ENCODE data around the gene CMIP. TPM values are rescaled to one million over a fixed set of nuclear protein-coding genes. Genes with fewer than 3 reads are reported as not detected.
A peak's percentile ranks its signal among the peaks of the same experiment; 100 is the strongest.

Gene CMIP
- total RNA-seq, 5 donors from 2014 or later (not counting 1 experiment from before 2014, with no cell fraction given): 39.8 to 55.9 (median 42.6) TPM

GRCh38 chr16:81673432-81673831, 228.8 kb downstream of the CMIP start:
- ChIA-PET CTCF (no interaction called here), POLR2A (no interaction called here)
- Mint-ChIP-seq H3K27me3 (no peaks in the 10 kb centered on the region), H3K9me3 (no peaks in the 10 kb centered on the region), H3K27ac (no peak overlapping the region), H3K36me3 (peaks cover 44% of the 10 kb centered on the region), H3K4me3 (no peak overlapping the region), H3K4me1 (no peaks in the 10 kb centered on the region)
- no peak for ATAC-seq (replicated peaks in 1 of 4)
- Histone ChIP-seq H3K4me3 (ENCODE audit: control insufficient read depth in 1 of 2, extremely low read depth in 1 of 2, low read length in 1 of 2) (no peak overlapping the region), H3K36me3 (ENCODE audit: control insufficient read depth in 2 of 2, extremely low read depth in 1 of 2, insufficient read depth in 1 of 2, low read length in 1 of 2) (peaks cover 10 to 54% of the 10 kb centered on the region in 2 donors), H3K4me1 (ENCODE audit: control insufficient read depth in 1 of 2, extremely low read depth in 1 of 2, insufficient read depth in 2 of 2, low read length in 2 of 2) (peaks cover 0 to 2% of the 10 kb centered on the region in 2 experiments), H3K27me3 (replicated peaks in 1 of 2; ENCODE audit: control insufficient read depth in 2 of 2, extremely low read depth in 1 of 2, insufficient read depth in 2 of 2, low read length in 1 of 2) (no peaks in the 10 kb centered on the region), H3K27ac (ENCODE audit: low read length) (no peak overlapping the region), H3K9me3 (no peaks in the 10 kb centered on the region)
- 90% methylated on average over 7 of the region's 7 CpGs for WGBS (ENCODE audit: insufficient coverage)
- DNase-seq: no peak

- H3K36me3 ChIP-seq (ENCODE audit: control insufficient read depth in 2 of 2, extremely low read depth in 1 of 2, insufficient read depth in 1 of 2, low read length in 1 of 2): peaks cover 24 to 72% of the 10 kb centered on the region in 2 donors
- no peaks in the 10 kb centered on the region for H3K9me3 ChIP-seq
- Mint-ChIP-seq H3K9me3 (no peaks in the 10 kb centered on the region), H3K27me3 (no peaks in the 10 kb centered on the region), H3K27ac (no peak overlapping the region), H3K4me3 (no peak overlapping the region), H3K36me3 (peaks cover 48% of the 10 kb centered on the region), H3K4me1 (peaks cover 0 to 7% (median 4%) of the 10 kb centered on the region in 3 donors)
- DNase-seq (no peak), ATAC-seq (replicated peaks in 1 of 4) (no peak)
- CTCF ChIA-PET: no interaction called here
- WGBS (ENCODE audit: insufficient coverage): 95% methylated on average over 3 of the region's 3 CpGs
- POLR2A ChIA-PET: no interaction called here
- H3K4me3 ChIP-seq (ENCODE audit: control insufficient read depth in 1 of 2, extremely low read depth in 1 of 2, low read length in 1 of 2): no peak overlapping the region
- H3K27me3 ChIP-seq (replicated peaks in 1 of 2; ENCODE audit: control insufficient read depth in 2 of 2, extremely low read depth in 1 of 2, insufficient read depth in 2 of 2, low read length in 1 of 2): no peaks in the 10 kb centered on the region
- peaks cover 0 to 6% of the 10 kb centered on the region in 2 experiments for H3K4me1 ChIP-seq (ENCODE audit: control insufficient read depth in 1 of 2, extremely low read depth in 1 of 2, insufficient read depth in 2 of 2, low read length in 2 of 2)
- H3K27ac ChIP-seq (ENCODE audit: low read length): no peak overlapping the region
Measured at GRCh38 chr16:81675662-81676061, 231.1 kb downstream of the CMIP start.

GRCh38 chr16:81676066-81676882, 231.7 kb downstream of the CMIP start:
- CTCF ChIA-PET: interaction anchor here in 1 of 2 donors (0.5 kb wide), 1 partner anchor 723 kb away, joined by 5 read pairs; no protein-coding TSS in a partner anchor
- 96% methylated on average over 16 of the region's 19 CpGs for WGBS (ENCODE audit: insufficient coverage)
- Mint-ChIP-seq H3K4me3 (no peak overlapping the region), H3K9me3 (no peaks in the 10 kb centered on the region), H3K4me1 (peaks cover 0 to 7% (median 4%) of the 10 kb centered on the region in 3 donors), H3K27ac (no peak overlapping the region), H3K36me3 (peaks cover 51% of the 10 kb centered on the region), H3K27me3 (no peaks in the 10 kb centered on the region)
- peaks cover 0 to 6% of the 10 kb centered on the region in 2 experiments for H3K4me1 ChIP-seq (ENCODE audit: control insufficient read depth in 1 of 2, extremely low read depth in 1 of 2, insufficient read depth in 2 of 2, low read length in 2 of 2)
- H3K27me3 ChIP-seq (replicated peaks in 1 of 2; ENCODE audit: control insufficient read depth in 2 of 2, extremely low read depth in 1 of 2, insufficient read depth in 2 of 2, low read length in 1 of 2): no peaks in the 10 kb centered on the region
- no peak overlapping the region for H3K27ac ChIP-seq (ENCODE audit: low read length)
- DNase-seq: no peak
- peaks cover 24 to 75% of the 10 kb centered on the region in 2 donors for H3K36me3 ChIP-seq (ENCODE audit: control insufficient read depth in 2 of 2, extremely low read depth in 1 of 2, insufficient read depth in 1 of 2, low read length in 1 of 2)
- no peaks in the 10 kb centered on the region for H3K9me3 ChIP-seq
- POLR2A ChIA-PET: no interaction called here
- no peak for ATAC-seq (replicated peaks in 1 of 4)
- H3K4me3 ChIP-seq (ENCODE audit: control insufficient read depth in 1 of 2, extremely low read depth in 1 of 2, low read length in 1 of 2): no peak overlapping the region

- H3K36me3 Mint-ChIP-seq: peaks cover 53% of the 10 kb centered on the region
- Histone ChIP-seq H3K36me3 (ENCODE audit: control insufficient read depth in 2 of 2, extremely low read depth in 1 of 2, insufficient read depth in 1 of 2, low read length in 1 of 2) (peaks cover 22 to 72% of the 10 kb centered on the region in 2 donors), H3K27ac (ENCODE audit: low read length) (no peak overlapping the region), H3K9me3 (no peaks in the 10 kb centered on the region), H3K4me3 (ENCODE audit: control insufficient read depth in 1 of 2, extremely low read depth in 1 of 2, low read length in 1 of 2) (no peak overlapping the region), H3K4me1 (ENCODE audit: control insufficient read depth in 1 of 2, extremely low read depth in 1 of 2, insufficient read depth in 2 of 2, low read length in 2 of 2) (peaks cover 0 to 4% of the 10 kb centered on the region in 2 experiments), H3K27me3 (replicated peaks in 1 of 2; ENCODE audit: control insufficient read depth in 2 of 2, extremely low read depth in 1 of 2, insufficient read depth in 2 of 2, low read length in 1 of 2) (no peaks in the 10 kb centered on the region)
- ChIA-PET POLR2A (no interaction called here), CTCF (interaction anchor here in 1 of 2 donors (0.6 kb wide), 1 partner anchor 61 kb away, joined by 3 read pairs; no protein-coding TSS in a partner anchor)
- H3K4me1 Mint-ChIP-seq: peaks cover 0 to 7% (median 4%) of the 10 kb centered on the region in 3 donors
- peak overlapping the region in 1 of 2 donors; percentile 61 for H3K27ac Mint-ChIP-seq
- no peaks in the 10 kb centered on the region for H3K27me3 Mint-ChIP-seq
- 95% methylated on average over 13 of the region's 15 CpGs for WGBS (ENCODE audit: insufficient coverage)
- DNase-seq (no peak), ATAC-seq (replicated peaks in 1 of 4) (no peak)
- H3K9me3 Mint-ChIP-seq: no peaks in the 10 kb centered on the region
- no peak overlapping the region for H3K4me3 Mint-ChIP-seq
Measured at GRCh38 chr16:81676883-81677737, 232.5 kb downstream of the CMIP start.

GRCh38 chr16:81678326-81679095, 233.9 kb downstream of the CMIP start:
- peaks cover 0 to 7% (median 4%) of the 10 kb centered on the region in 3 donors for H3K4me1 Mint-ChIP-seq
- H3K36me3 Mint-ChIP-seq: peaks cover 44% of the 10 kb centered on the region
- ChIA-PET POLR2A (no interaction called here), CTCF (no interaction called here)
- H3K27me3 ChIP-seq (replicated peaks in 1 of 2; ENCODE audit: control insufficient read depth in 2 of 2, extremely low read depth in 1 of 2, insufficient read depth in 2 of 2, low read length in 1 of 2): no peaks in the 10 kb centered on the region
- peak overlapping the region in 2 of 3 donors; percentile 11 to 40 for H3K4me3 Mint-ChIP-seq
- no peak overlapping the region for H3K27ac Mint-ChIP-seq
- no peaks in the 10 kb centered on the region for H3K9me3 Mint-ChIP-seq
- 93% methylated on average over 33 of the region's 35 CpGs for WGBS (ENCODE audit: insufficient coverage)
- no peak overlapping the region for H3K4me3 ChIP-seq (ENCODE audit: control insufficient read depth in 1 of 2, extremely low read depth in 1 of 2, low read length in 1 of 2)
- peaks cover 22 to 62% of the 10 kb centered on the region in 2 donors for H3K36me3 ChIP-seq (ENCODE audit: control insufficient read depth in 2 of 2, extremely low read depth in 1 of 2, insufficient read depth in 1 of 2, low read length in 1 of 2)
- H3K27me3 Mint-ChIP-seq: no peaks in the 10 kb centered on the region
- no peaks in the 10 kb centered on the region for H3K9me3 ChIP-seq
- ATAC-seq (replicated peaks in 1 of 4) (peak in 1 of 4 experiments; percentile 16), DNase-seq (no peak)
- no peak overlapping the region for H3K27ac ChIP-seq (ENCODE audit: low read length)
- peaks cover 0 to 4% of the 10 kb centered on the region in 2 experiments for H3K4me1 ChIP-seq (ENCODE audit: control insufficient read depth in 1 of 2, extremely low read depth in 1 of 2, insufficient read depth in 2 of 2, low read length in 2 of 2)

Data from T-cell (primary cell).